Right kidney (tissue), 9 donors: ENCODE results near the gene DNAJC7.
A peak's percentile ranks its signal among the peaks of the same experiment; 100 is the strongest.

Experiments used
- DNase-seq: peaks from one replicate; pipeline ENCODE4 v3.0.0-alpha.2; 2016
- long read RNA-seq, 8 donors: transcript quantifications; one replicate each; lab custom pipeline, GENCODE V29; 2026

The DNAJC7 gene
- long read RNA-seq, donor 1, transcript DNAJC7-203 (14 exons, 2,022 nt) = minor isoform, 14 of 135 reads
- long read RNA-seq, donor 1, transcript DNAJC7-217 (1 exons, 1,762 nt) = major isoform, 32 of 135 reads
- long read RNA-seq, donor 1, partial matches to known transcripts = 88 of 135 reads
- long read RNA-seq, donor 1, other reads (novel, unspliced or antisense) = 0 of 135 reads
- long read RNA-seq, donor 2, transcript DNAJC7-217 (1 exons, 1,762 nt) = minor isoform, 6 of 18 reads
- long read RNA-seq, donor 2, transcript DNAJC7-203 (14 exons, 2,022 nt) = major isoform, 7 of 18 reads
- long read RNA-seq, donor 2, partial matches to known transcripts = 5 of 18 reads
- long read RNA-seq, donor 2, other reads (novel, unspliced or antisense) = 0 of 18 reads
- long read RNA-seq, donor 3, transcript DNAJC7-217 (1 exons, 1,762 nt) = major isoform, 15 of 22 reads
- long read RNA-seq, donor 3, partial matches to known transcripts = 5 of 22 reads
- long read RNA-seq, donor 3, other reads (novel, unspliced or antisense) = 0 of 22 reads
- long read RNA-seq, donor 4, transcript DNAJC7-203 (14 exons, 2,022 nt) = minor isoform, 8 of 163 reads
- long read RNA-seq, donor 4, transcript DNAJC7-217 (1 exons, 1,762 nt) = major isoform, 45 of 163 reads
- long read RNA-seq, donor 4, partial matches to known transcripts = 95 of 163 reads
- long read RNA-seq, donor 4, other reads (novel, unspliced or antisense) = 13 of 163 reads
- long read RNA-seq, donor 5, transcript DNAJC7-217 (1 exons, 1,762 nt) = minor isoform, 20 of 251 reads
- long read RNA-seq, donor 5, transcript DNAJC7-203 (14 exons, 2,022 nt) = major isoform, 28 of 251 reads
- long read RNA-seq, donor 5, partial matches to known transcripts = 196 of 251 reads
- long read RNA-seq, donor 5, other reads (novel, unspliced or antisense) = 6 of 251 reads
- long read RNA-seq, donor 6, transcript DNAJC7-203 (14 exons, 2,022 nt) = minor isoform, 5 of 29 reads
- long read RNA-seq, donor 6, transcript DNAJC7-217 (1 exons, 1,762 nt) = major isoform, 8 of 29 reads
- long read RNA-seq, donor 6, partial matches to known transcripts = 13 of 29 reads
- long read RNA-seq, donor 6, other reads (novel, unspliced or antisense) = 0 of 29 reads
- long read RNA-seq, donor 7 = 0 reads
- long read RNA-seq, donor 8, transcript DNAJC7-217 (1 exons, 1,762 nt) = major isoform, 27 of 59 reads
- long read RNA-seq, donor 8, transcript DNAJC7-203 (14 exons, 2,022 nt) = minor isoform, 14 of 59 reads
- long read RNA-seq, donor 8, partial matches to known transcripts = 16 of 59 reads
- long read RNA-seq, donor 8, other reads (novel, unspliced or antisense) = 0 of 59 reads

GRCh38 chr17:42016941-42017865 lies at the start of gene DNAJC7:
DNAJC7 (minus strand) TSS chr17:42017439; CDS start chr17:42017416, 23 bp downstream.
- peak; percentile 97 for DNase-seq

GRCh38 chr17:42065201-42065600 lies 48.0 kb upstream of the DNAJC7 start:
- DNase-seq = no peak

- no peak for DNase-seq
Measured at GRCh38 chr17:42062681-42063080, 45.4 kb upstream of the DNAJC7 start.

GRCh38 chr17:42061646-42062487 lies 44.6 kb upstream of the DNAJC7 start:
- DNase-seq = no peak

- no peak for DNase-seq
Measured at GRCh38 chr17:42060231-42060630, 43.0 kb upstream of the DNAJC7 start.

GRCh38 chr17:42059815-42060214 lies 42.6 kb upstream of the DNAJC7 start:
- no peak for DNase-seq

- DNase-seq = peak; percentile 29
Measured at GRCh38 chr17:42058063-42058462, 40.8 kb upstream of the DNAJC7 start.

- no peak for DNase-seq
Measured at GRCh38 chr17:42056635-42057034, 39.4 kb upstream of the DNAJC7 start.

GRCh38 chr17:42055496-42055895 lies 38.3 kb upstream of the DNAJC7 start:
- peak; percentile 30 for DNase-seq

- no peak for DNase-seq
Measured at GRCh38 chr17:42055027-42055426, 37.8 kb upstream of the DNAJC7 start.

GRCh38 chr17:42053731-42054500 lies 36.7 kb upstream of the DNAJC7 start:
- peak; percentile 39 for DNase-seq

- DNase-seq = no peak
Measured at GRCh38 chr17:42052346-42052877, 35.2 kb upstream of the DNAJC7 start.

GRCh38 chr17:42051645-42052044 lies 34.4 kb upstream of the DNAJC7 start:
- DNase-seq = no peak

GRCh38 chr17:42051013-42051400 lies 33.8 kb upstream of the DNAJC7 start:
- no peak for DNase-seq

GRCh38 chr17:42050393-42051012 lies 33.3 kb upstream of the DNAJC7 start, which contains the start of gene C17orf113:
C17orf113 (minus strand) TSS chr17:42050601; CDS start chr17:42043376, 7,225 bp downstream.
- DNase-seq = no peak

- DNase-seq = peak; percentile 70
Measured at GRCh38 chr17:42049834-42050392, 32.7 kb upstream of the DNAJC7 start.

- no peak for DNase-seq
Measured at GRCh38 chr17:42047343-42047742, 30.1 kb upstream of the DNAJC7 start.

GRCh38 chr17:42045719-42046118 lies 28.5 kb upstream of the DNAJC7 start:
- no peak for DNase-seq
